ENCODE results near the gene HOXC12.

The HOXC12 gene

DNA sequence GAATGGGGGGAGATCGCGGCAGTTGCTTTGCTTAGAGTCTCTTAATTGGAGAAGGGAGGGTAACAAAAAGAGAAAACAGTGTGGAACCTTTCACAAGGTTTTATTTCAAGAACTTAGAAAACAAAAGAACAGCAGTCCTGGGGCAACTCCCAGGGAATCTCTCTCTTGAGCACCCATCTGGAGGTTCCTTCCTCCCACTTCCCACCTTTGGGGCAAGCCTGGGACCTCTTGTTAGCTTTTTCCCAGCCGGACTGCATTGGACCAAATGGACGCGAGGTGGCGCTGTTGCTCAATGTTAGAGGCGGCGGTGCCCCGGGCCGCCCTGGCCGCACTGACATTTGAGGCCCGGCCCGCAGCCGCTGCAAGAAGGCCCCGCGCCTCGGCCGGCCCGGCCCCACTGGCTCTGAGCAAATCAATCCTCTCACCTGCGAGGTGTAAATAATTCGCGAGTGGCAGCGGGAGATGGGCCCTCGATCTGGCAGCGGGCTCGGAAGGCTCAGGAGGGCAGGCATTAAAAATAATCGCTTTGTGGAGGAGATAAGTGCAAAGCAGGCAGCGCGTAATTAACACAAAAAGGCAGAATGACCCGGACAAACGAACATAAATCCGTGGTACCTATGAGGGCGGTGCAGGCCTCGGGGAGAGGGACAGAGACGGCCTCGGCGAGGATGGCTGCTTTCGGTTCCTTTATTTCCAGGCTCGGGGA, 51.3 kb downstream of the HOXC12 start (continued):
- TF ChIP-seq ZNF341 (tag by site-specific recombination; IDR thresholded peaks at IDR 0.05; ENCODE audit: low read depth) (no peak), ZNF184 (tag by site-specific recombination; IDR thresholded peaks at IDR 0.05) (0 out of 2 replicates have a peak, but pooled peaks have one; percentile 62), ZNF302 (tag by site-specific recombination; IDR thresholded peaks at IDR 0.05; ENCODE audit: low read depth) (no peak), ZNF221 (tag by site-specific recombination; IDR thresholded peaks at IDR 0.05; ENCODE audit: borderline replicate concordance) (no peak), YY1 (tag by site-specific recombination; IDR thresholded peaks at IDR 0.05) (no peak), GLIS1 (tag by site-specific recombination; IDR thresholded peaks at IDR 0.05) (peak; percentile 37; the same call in 1 of the 2 replicates), ZNF394 (tag by site-specific recombination; IDR thresholded peaks at IDR 0.05; ENCODE audit: borderline replicate concordance) (peak; percentile 36; the same call in 1 of the 2 replicates), ZNF311 (tag by site-specific recombination; IDR thresholded peaks at IDR 0.05; ENCODE audit: borderline replicate concordance) (no peak), ZNF48 (tag by site-specific recombination; IDR thresholded peaks at IDR 0.05) (no peak), ZSCAN5A (tag by site-specific recombination; IDR thresholded peaks at IDR 0.05) (no peak), ZFP69B (tag by site-specific recombination; IDR thresholded peaks at IDR 0.05) (peak; percentile 77), ZBTB17 (tag by site-specific recombination; IDR thresholded peaks at IDR 0.05) (peak; percentile 36; the same call in 1 of the 2 replicates), ZNF132 (tag by site-specific recombination; IDR thresholded peaks at IDR 0.05; ENCODE audit: borderline replicate concordance) (no peak), KLF8 (tag by site-specific recombination; IDR thresholded peaks at IDR 0.05) (0 out of 2 replicates have a peak, but pooled peaks have one; percentile 29), IKZF3 (tag by site-specific recombination; IDR thresholded peaks at IDR 0.05) (peak; percentile 83), SCRT1 (tag by site-specific recombination; IDR thresholded peaks at IDR 0.05; ENCODE audit: borderline replicate concordance) (no peak), ZBTB20 (tag by site-specific recombination; IDR thresholded peaks at IDR 0.05) (peak; percentile 51; the same call in 1 of the 2 replicates), GLI2 (tag by site-specific recombination; IDR thresholded peaks at IDR 0.05; ENCODE audit: borderline replicate concordance, low read depth) (no peak), ZNF335 (tag by site-specific recombination; conservative IDR thresholded peaks at IDR 0.05) (peak; percentile 76), ZFP37 (tag by site-specific recombination; IDR thresholded peaks at IDR 0.05) (no peak), ZNF785 (tag by site-specific recombination; IDR thresholded peaks at IDR 0.05) (no peak), ZBTB26 (tag by site-specific recombination; optimal IDR thresholded peaks at IDR 0.05) (peak; percentile 26), ZNF555 (tag by site-specific recombination; conservative IDR thresholded peaks at IDR 0.05) (no peak), ZNF514 (tag by site-specific recombination; IDR thresholded peaks at IDR 0.05) (no peak), ZNF155 (tag by site-specific recombination; IDR thresholded peaks at IDR 0.05) (no peak), ZBTB8A (tag by site-specific recombination; IDR thresholded peaks at IDR 0.05) (peak; percentile 79), ZNF596 (tag by site-specific recombination; IDR thresholded peaks at IDR 0.05) (no peak)
- TF ChIP-seq, protein P1, sequence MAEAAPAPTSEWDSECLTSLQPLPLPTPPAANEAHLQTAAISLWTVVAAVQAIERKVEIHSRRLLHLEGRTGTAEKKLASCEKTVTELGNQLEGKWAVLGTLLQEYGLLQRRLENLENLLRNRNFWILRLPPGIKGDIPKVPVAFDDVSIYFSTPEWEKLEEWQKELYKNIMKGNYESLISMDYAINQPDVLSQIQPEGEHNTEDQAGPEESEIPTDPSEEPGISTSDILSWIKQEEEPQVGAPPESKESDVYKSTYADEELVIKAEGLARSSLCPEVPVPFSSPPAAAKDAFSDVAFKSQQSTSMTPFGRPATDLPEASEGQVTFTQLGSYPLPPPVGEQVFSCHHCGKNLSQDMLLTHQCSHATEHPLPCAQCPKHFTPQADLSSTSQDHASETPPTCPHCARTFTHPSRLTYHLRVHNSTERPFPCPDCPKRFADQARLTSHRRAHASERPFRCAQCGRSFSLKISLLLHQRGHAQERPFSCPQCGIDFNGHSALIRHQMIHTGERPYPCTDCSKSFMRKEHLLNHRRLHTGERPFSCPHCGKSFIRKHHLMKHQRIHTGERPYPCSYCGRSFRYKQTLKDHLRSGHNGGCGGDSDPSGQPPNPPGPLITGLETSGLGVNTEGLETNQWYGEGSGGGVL (tag by site-specific recombination; IDR thresholded peaks at IDR 0.05) = no peak
- TF ChIP-seq, protein P2, sequence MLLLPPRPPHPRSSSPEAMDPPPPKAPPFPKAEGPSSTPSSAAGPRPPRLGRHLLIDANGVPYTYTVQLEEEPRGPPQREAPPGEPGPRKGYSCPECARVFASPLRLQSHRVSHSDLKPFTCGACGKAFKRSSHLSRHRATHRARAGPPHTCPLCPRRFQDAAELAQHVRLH (tag by site-specific recombination; IDR thresholded peaks at IDR 0.05) = no peak
- TF ChIP-seq, protein P3, sequence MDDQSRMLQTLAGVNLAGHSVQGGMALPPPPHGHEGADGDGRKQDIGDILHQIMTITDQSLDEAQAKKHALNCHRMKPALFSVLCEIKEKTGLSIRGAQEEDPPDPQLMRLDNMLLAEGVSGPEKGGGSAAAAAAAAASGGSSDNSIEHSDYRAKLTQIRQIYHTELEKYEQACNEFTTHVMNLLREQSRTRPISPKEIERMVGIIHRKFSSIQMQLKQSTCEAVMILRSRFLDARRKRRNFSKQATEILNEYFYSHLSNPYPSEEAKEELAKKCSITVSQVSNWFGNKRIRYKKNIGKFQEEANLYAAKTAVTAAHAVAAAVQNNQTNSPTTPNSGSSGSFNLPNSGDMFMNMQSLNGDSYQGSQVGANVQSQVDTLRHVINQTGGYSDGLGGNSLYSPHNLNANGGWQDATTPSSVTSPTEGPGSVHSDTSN (CRISPR knock-in tag; IDR thresholded peaks at IDR 0.05) = no peak
- TF ChIP-seq, protein P4, sequence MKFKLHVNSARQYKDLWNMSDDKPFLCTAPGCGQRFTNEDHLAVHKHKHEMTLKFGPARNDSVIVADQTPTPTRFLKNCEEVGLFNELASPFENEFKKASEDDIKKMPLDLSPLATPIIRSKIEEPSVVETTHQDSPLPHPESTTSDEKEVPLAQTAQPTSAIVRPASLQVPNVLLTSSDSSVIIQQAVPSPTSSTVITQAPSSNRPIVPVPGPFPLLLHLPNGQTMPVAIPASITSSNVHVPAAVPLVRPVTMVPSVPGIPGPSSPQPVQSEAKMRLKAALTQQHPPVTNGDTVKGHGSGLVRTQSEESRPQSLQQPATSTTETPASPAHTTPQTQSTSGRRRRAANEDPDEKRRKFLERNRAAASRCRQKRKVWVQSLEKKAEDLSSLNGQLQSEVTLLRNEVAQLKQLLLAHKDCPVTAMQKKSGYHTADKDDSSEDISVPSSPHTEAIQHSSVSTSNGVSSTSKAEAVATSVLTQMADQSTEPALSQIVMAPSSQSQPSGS (tag by site-specific recombination; IDR thresholded peaks at IDR 0.05; ENCODE audit: low read depth) = no peak
- TF ChIP-seq, protein P5, sequence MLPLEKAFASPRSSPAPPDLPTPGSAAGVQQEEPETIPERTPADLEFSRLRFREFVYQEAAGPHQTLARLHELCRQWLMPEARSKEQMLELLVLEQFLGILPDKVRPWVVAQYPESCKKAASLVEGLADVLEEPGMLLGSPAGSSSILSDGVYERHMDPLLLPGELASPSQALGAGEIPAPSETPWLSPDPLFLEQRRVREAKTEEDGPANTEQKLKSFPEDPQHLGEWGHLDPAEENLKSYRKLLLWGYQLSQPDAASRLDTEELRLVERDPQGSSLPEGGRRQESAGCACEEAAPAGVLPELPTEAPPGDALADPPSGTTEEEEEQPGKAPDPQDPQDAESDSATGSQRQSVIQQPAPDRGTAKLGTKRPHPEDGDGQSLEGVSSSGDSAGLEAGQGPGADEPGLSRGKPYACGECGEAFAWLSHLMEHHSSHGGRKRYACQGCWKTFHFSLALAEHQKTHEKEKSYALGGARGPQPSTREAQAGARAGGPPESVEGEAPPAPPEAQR (tag by site-specific recombination; IDR thresholded peaks at IDR 0.05) = no peak

Data from HEK293 (cell line).